GM12873 (cell line): ENCODE data around the gene TREML4.

Experiments
- TF ChIP-seq, protein P1 (sequence below): IDR thresholded peaks from 2 replicates; pipeline ENCODE4 v1.5.1; 2012; ENCODE audit warnings: low read depth, mild to moderate bottlenecking, moderate library complexity, low read length, control low read depth; ENCODE audit not compliant: insufficient read depth; ENCODE audit errors: missing control alignments

TREML4 gene

DNA sequence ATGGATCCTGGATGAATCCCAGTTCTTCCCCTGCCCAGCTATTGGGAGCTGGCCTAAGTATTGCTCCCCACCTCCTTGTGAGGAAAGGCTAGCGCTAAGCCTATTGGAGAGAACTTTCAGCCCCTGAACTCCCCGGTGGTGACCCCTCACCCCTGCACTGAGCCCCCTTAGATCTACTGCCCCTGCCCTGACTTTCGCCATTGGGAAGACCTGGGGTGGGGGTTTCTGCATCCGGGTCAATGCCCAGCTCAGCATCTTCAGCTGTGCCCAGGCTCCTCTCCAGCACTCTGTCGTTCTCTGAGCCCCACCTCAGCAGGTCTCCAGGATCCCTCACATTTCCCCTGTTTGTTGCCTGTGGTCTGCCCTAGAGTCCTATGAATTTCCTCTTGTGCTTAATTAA lies 9.0 kb downstream of the TREML4 start:
- TF ChIP-seq, protein P1, sequence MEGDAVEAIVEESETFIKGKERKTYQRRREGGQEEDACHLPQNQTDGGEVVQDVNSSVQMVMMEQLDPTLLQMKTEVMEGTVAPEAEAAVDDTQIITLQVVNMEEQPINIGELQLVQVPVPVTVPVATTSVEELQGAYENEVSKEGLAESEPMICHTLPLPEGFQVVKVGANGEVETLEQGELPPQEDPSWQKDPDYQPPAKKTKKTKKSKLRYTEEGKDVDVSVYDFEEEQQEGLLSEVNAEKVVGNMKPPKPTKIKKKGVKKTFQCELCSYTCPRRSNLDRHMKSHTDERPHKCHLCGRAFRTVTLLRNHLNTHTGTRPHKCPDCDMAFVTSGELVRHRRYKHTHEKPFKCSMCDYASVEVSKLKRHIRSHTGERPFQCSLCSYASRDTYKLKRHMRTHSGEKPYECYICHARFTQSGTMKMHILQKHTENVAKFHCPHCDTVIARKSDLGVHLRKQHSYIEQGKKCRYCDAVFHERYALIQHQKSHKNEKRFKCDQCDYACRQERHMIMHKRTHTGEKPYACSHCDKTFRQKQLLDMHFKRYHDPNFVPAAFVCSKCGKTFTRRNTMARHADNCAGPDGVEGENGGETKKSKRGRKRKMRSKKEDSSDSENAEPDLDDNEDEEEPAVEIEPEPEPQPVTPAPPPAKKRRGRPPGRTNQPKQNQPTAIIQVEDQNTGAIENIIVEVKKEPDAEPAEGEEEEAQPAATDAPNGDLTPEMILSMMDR = no peak

- TF ChIP-seq, protein P1 = no peak
Measured at GRCh38 chr6:41239467-41240159, 11.5 kb downstream of the TREML4 start.

- TF ChIP-seq, protein P1 = no peak
Measured at GRCh38 chr6:41247288-41247865, 19.2 kb downstream of the TREML4 start.

GRCh38 chr6:41247882-41248705 lies 19.9 kb downstream of the TREML4 start:
- TF ChIP-seq, protein P1 = no peak

DNA sequence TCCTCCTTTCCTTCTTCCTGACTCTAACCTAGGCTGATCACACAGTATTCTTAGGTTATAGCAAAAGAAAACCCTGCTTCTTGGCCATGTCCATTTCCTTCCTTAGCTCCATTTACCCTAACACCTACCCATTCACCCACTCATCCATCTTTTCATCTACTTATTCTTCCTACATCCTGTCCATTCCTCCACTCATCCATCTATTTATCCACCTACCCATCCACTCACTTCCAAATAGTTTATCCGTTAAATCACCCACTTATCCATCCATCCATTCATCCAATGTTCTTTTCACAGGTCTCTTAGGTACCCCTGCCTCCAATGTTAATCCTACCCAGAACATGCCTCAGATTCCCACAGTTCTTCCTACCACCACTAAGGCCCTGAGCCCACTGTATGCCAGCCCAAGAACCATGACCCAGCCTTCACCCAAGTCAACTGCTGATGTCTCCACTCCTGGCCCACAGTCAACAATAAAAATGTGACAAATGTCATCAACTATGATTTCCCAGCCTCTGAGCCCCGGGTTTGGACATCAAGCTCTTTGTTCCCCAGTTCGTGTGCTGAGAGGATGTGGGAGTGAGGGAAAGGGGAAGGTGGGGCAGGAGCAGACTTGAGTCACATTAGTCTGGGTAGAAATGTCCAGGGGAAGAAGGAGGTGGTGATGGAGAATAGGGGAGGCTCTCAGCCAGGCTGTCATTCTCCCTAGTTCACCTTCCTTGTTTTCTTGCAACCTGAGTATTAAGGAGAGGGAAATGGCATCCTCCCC lies 24.4 kb downstream of the TREML4 start:
- TF ChIP-seq, protein P1 = no peak

- TF ChIP-seq, protein P1 = no peak
Measured at GRCh38 chr6:41255110-41255509, 27.0 kb downstream of the TREML4 start.

DNA sequence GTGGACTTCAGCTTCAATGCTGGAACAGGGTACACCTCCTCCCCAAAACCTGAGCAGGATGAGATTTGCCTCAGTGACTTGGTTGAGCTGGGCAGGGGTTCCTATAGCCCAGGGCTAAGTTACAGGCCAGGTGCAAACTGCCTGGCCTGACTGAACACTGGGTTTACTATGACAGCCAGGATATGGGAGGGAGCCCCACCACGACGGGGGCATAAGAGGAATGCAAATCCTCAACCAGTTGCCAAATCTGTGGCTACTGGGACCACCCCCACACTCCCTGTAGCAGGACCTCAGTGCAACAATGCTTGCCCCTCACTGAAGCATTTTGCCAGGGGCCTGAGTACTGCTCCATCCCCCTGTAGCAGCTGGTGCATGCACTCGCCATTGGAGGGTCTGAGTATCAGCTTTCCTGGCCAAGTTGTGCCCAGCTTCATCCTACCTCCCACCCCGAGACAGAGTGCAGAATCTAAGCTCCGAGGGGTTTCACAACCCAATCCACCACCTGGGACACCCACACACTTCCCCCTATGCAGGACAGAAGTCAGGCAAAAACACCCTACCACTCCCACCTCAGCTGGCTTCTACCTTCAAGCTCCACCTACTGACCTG lies 27.6 kb downstream of the TREML4 start:
- TF ChIP-seq, protein P1 = no peak
